ENCODE data around the gene DIPK1A. TPM values are rescaled to one million over a fixed set of nuclear protein-coding genes. Genes with fewer than 3 reads are reported as not detected.
A peak's percentile ranks its signal among the peaks of the same experiment; 100 is the strongest.

The DIPK1A gene
- total RNA-seq: 10 to 100 TPM; 14.5 to 15.8 TPM
- 10 to 100 TPM; 24.0 to 29.1 TPM for polyA plus RNA-seq

DNA sequence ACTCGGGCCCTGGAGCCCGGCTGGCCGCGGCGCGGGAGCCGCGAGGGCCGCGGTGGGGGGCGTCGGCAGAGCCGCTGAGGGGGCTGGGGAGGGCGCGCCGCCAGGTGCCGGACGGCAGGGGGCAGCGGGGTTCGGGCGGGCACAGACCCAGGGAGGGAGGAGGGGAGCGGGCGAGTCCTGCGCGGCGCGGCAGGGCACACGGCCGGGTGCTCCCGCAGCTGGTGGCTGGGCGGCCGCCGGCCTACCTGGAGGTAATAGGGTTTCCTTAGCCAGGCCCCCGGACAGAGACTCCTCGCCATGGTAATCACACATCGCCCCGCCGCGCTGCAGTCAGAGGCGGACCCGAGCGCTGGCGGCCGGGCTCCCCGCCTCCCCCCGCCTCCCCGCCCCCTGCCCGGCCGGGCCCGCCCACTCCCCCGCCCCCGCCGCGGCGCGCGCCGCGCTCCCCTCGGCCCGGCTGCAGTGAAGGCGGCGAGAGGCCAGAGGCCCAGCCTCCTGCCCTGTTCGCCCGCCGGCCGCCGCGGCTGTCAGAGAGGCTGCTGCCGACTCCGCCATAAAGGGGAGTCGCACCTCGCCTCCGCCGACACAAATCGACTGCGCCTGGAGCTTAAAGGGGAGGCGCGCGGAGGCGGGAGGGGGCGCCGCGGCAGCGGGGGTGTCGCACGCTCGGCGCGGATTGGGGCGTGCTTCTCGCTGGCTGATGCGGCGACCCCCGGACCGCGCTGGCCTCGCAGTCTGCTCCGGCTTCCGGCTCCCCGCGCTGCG lies at the start of gene DIPK1A:
Gene DIPK1A, minus strand, starts transcription at position 332 of the 765 bp plus-strand sequence. Its CDS starts 33 bp downstream, at position 299.
- H3K27me3 Mint-ChIP-seq: no peaks in the 10 kb centered on the region
- Histone ChIP-seq H3K4me3 (ENCODE audit: low read length in 2 of 2) (peak within 1 kb of the TSS; percentile 48 to 87), H3K4me1 (ENCODE audit: insufficient read depth, low read length) (peaks cover 76% of the 10 kb centered on the region), H3K36me3 (ENCODE audit: insufficient read depth, low read length) (no peaks in the 10 kb centered on the region), H3K9me3 (ENCODE audit: control insufficient read depth in 1 of 2, low read length in 2 of 2) (no peaks in the 10 kb centered on the region), H3K27me3 (ENCODE audit: insufficient read depth, low read length) (no peaks in the 10 kb centered on the region), H3K27ac (ENCODE audit: low read depth, low read length) (peak within 1 kb of the TSS; percentile 98)
- peak; percentile 77 to 81 (median 80) for DNase-seq
- ChIA-PET POLR2A (ENCODE audit: partially characterized antibody) (interaction anchor here (0.7 to 11.5 kb wide), 36 partner anchors 10 to 885 kb away, joined by 3 to 244 read pairs (median 7); partner anchors contain the start of genes DR1, MTF2, RPL5 and TMED5), CTCF (ENCODE audit: partially characterized antibody) (interaction anchor here (1.1 to 12.3 kb wide), 18 partner anchors 10 to 129 kb away, joined by 3 to 263 read pairs (median 14); partner anchors contain the start of gene RPL5)
- peaks cover 0 to 2% (median 0%) of the 10 kb centered on the region in 8 donors for H3K9me3 Mint-ChIP-seq
- peak within 1 kb of the TSS; percentile 89 to 98 (median 92) for H3K4me3 Mint-ChIP-seq
- peaks cover 0 to 11% of the 10 kb centered on the region in 2 donors for H3K36me3 Mint-ChIP-seq
- peak within 1 kb of the TSS; percentile 97 to 99 (median 99) for H3K27ac Mint-ChIP-seq
- peaks cover 30 to 38% (median 34%) of the 10 kb centered on the region in 4 donors for H3K4me1 Mint-ChIP-seq
- intact Hi-C loops (cut with micrococcal nuclease): loop anchor here (1.0 to 10.0 kb wide), 8 partner anchors 20 to 1939 kb away; partner anchors contain the start of genes CCDC18, DR1, GFI1 and MTF2

DNA sequence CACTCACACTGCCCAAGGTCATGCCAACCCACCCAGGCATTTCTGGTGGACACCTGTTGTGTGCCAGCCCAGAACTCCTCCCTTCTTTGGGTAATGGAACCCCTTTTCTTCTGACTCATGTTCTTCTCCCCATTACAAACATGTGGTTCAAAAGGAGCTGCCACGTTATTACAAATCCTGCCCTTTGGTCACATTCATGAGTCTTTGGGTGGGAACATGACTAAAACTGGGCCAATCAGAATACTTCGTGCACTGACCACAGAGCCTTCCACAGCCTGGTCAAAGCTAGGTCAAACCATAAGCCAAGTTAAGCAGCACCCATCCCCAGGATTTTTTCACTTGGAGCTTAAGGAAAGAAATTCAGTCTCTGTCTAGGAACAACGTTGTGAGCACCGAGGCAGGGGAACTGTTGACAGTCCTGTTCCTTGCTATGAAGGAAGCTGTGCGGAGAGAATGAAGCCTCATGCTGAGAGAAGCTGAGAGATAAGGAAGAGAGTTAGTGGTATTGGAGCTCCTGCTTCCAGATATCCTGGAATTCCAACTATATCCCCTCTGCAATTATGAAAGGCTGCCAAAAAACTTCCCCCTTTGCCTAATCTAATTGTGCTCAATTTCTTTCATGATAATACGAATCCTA lies 46.8 kb upstream of the DIPK1A start:
- POLR2A ChIA-PET (ENCODE audit: partially characterized antibody): no interaction called here
- no peak overlapping the region for H3K27ac ChIP-seq (ENCODE audit: low read depth, low read length)
- Mint-ChIP-seq H3K27me3 (peaks cover 9 to 10% of the 10 kb centered on the region in 2 donors), H3K4me3 (no peak overlapping the region), H3K27ac (no peak overlapping the region), H3K4me1 (peaks cover 0 to 3% (median 0%) of the 10 kb centered on the region in 4 donors), H3K9me3 (peaks cover 0 to 2% (median 0%) of the 10 kb centered on the region in 8 donors), H3K36me3 (no peaks in the 10 kb centered on the region)
- intact Hi-C loops (cut with micrococcal nuclease): no loop called here
- DNase-seq: no peak
- H3K4me1 ChIP-seq (ENCODE audit: insufficient read depth, low read length): no peaks in the 10 kb centered on the region
- no peaks in the 10 kb centered on the region for H3K36me3 ChIP-seq (ENCODE audit: insufficient read depth, low read length)
- no peak overlapping the region for H3K4me3 ChIP-seq (ENCODE audit: low read length in 2 of 2)
- CTCF ChIA-PET (ENCODE audit: partially characterized antibody): interaction anchor here (1.0 to 2.3 kb wide), 5 partner anchors 10 to 54 kb away, joined by 3 to 9 read pairs (median 3); no protein-coding TSS in a partner anchor
- no peaks in the 10 kb centered on the region for H3K9me3 ChIP-seq (ENCODE audit: control insufficient read depth in 1 of 2, low read length in 2 of 2)
- H3K27me3 ChIP-seq (ENCODE audit: insufficient read depth, low read length): no peaks in the 10 kb centered on the region

DNA sequence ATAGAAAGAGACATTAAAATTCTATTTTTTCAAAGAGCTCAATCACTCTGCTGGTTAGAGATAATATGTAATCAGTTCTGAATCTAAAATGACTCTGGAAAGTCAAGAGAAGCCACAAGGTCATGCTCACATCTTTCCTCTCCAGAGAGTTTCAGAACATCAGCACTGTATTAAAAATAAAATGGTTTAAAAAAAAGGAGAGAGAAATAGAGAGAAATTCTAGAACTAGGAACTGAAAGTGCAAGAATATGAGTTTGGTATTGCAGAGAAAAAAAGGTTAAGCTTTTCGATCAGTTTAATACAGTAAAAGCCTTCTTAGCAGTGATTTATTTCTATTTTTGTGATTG lies 44.0 kb upstream of the DIPK1A start:
- Histone ChIP-seq H3K9me3 (ENCODE audit: control insufficient read depth in 1 of 2, low read length in 2 of 2) (no peaks in the 10 kb centered on the region), H3K4me1 (ENCODE audit: insufficient read depth, low read length) (no peaks in the 10 kb centered on the region), H3K36me3 (ENCODE audit: insufficient read depth, low read length) (no peaks in the 10 kb centered on the region), H3K4me3 (ENCODE audit: low read length in 2 of 2) (no peak overlapping the region), H3K27ac (ENCODE audit: low read depth, low read length) (no peak overlapping the region), H3K27me3 (ENCODE audit: insufficient read depth, low read length) (no peaks in the 10 kb centered on the region)
- Mint-ChIP-seq H3K27ac (no peak overlapping the region), H3K4me1 (peaks cover 0 to 3% (median 0%) of the 10 kb centered on the region in 4 donors), H3K27me3 (peaks cover 10 to 11% of the 10 kb centered on the region in 2 donors), H3K36me3 (no peaks in the 10 kb centered on the region), H3K4me3 (no peak overlapping the region), H3K9me3 (peaks cover 0 to under 1% (median 0%) of the 10 kb centered on the region in 8 donors)
- intact Hi-C loops (cut with micrococcal nuclease): no loop called here
- ChIA-PET POLR2A (ENCODE audit: partially characterized antibody) (no interaction called here), CTCF (ENCODE audit: partially characterized antibody) (interaction anchor here (0.7 to 3.9 kb wide), 3 partner anchors 11 to 45 kb away, joined by 3 to 21 read pairs (median 5); no protein-coding TSS in a partner anchor)
- no peak for DNase-seq

DNA sequence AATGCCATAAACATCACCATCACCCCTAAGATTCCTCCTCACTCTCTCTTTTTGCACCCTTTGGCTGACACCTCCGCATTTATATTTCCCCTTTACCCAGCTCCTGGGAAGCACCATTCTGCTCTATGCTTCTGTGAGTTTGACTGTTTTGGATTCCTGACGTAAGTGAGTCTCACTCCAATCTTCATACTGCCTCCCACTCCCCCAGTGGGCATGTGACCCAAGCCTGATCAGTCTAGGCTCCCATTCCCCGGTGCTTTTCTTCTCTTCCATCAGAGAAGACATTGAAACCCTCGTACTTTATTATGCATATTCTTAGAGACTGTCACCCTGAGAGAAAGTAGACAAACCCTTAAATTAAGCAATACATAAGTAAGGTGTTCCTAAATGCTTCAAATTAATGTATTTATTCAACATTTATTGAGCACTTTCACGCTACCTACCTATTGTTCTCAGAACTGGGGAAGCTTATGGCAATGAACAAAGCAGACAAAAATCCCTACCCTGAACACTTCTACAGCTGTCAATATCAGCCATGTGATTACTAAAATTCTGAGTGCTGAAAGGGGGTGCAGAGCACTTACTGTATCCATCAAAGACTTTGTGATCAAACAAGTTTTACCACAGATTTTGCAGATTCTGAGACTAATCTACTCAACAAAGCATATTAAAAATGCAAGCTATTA lies 43.4 kb upstream of the DIPK1A start:
- no peaks in the 10 kb centered on the region for H3K9me3 ChIP-seq (ENCODE audit: control insufficient read depth in 1 of 2, low read length in 2 of 2)
- no peaks in the 10 kb centered on the region for H3K36me3 ChIP-seq (ENCODE audit: insufficient read depth, low read length)
- no peaks in the 10 kb centered on the region for H3K4me1 ChIP-seq (ENCODE audit: insufficient read depth, low read length)
- no peak for DNase-seq
- Mint-ChIP-seq H3K4me1 (peaks cover 0 to 3% (median 0%) of the 10 kb centered on the region in 4 donors), H3K4me3 (no peak overlapping the region), H3K27ac (no peak overlapping the region), H3K36me3 (no peaks in the 10 kb centered on the region), H3K9me3 (no peaks in the 10 kb centered on the region), H3K27me3 (peaks cover 10 to 11% of the 10 kb centered on the region in 2 donors)
- CTCF ChIA-PET (ENCODE audit: partially characterized antibody): interaction anchor here (0.7 to 3.9 kb wide), 5 partner anchors 9 to 45 kb away, joined by 3 to 21 read pairs (median 4); no protein-coding TSS in a partner anchor
- no peak overlapping the region for H3K4me3 ChIP-seq (ENCODE audit: low read length in 2 of 2)
- intact Hi-C loops (cut with micrococcal nuclease): no loop called here
- H3K27ac ChIP-seq (ENCODE audit: low read depth, low read length): no peak overlapping the region
- no peaks in the 10 kb centered on the region for H3K27me3 ChIP-seq (ENCODE audit: insufficient read depth, low read length)
- POLR2A ChIA-PET (ENCODE audit: partially characterized antibody): no interaction called here

DNA sequence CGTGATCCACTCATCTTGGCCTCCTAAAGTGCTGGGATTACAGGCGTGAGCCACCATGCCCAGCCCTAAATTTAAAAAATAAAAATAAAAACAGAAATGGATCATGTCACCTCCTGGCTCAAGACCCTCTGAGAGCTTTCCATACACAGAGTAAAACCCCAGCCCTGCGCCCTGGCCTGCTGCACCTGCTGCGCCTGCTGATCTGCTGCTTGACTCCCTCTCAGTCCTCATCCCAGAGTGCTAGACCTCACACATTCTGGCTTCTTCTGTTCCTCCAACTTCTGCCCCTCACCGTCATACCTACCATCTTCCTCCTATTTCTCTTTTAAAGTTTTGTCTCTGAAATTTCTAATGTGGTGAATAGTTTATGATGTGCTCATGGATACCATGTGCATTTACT lies 42.7 kb upstream of the DIPK1A start:
- Mint-ChIP-seq H3K4me1 (peaks cover 0 to 3% (median 0%) of the 10 kb centered on the region in 4 donors), H3K36me3 (no peaks in the 10 kb centered on the region), H3K4me3 (no peak overlapping the region), H3K9me3 (no peaks in the 10 kb centered on the region), H3K27me3 (peaks cover 10 to 11% of the 10 kb centered on the region in 2 donors), H3K27ac (no peak overlapping the region)
- Histone ChIP-seq H3K9me3 (ENCODE audit: control insufficient read depth in 1 of 2, low read length in 2 of 2) (no peaks in the 10 kb centered on the region), H3K27ac (ENCODE audit: low read depth, low read length) (no peak overlapping the region), H3K27me3 (ENCODE audit: insufficient read depth, low read length) (no peaks in the 10 kb centered on the region), H3K36me3 (ENCODE audit: insufficient read depth, low read length) (no peaks in the 10 kb centered on the region), H3K4me1 (ENCODE audit: insufficient read depth, low read length) (no peaks in the 10 kb centered on the region), H3K4me3 (ENCODE audit: low read length in 2 of 2) (no peak overlapping the region)
- DNase-seq: no peak
- intact Hi-C loops (cut with micrococcal nuclease): no loop called here
- ChIA-PET POLR2A (ENCODE audit: partially characterized antibody) (no interaction called here), CTCF (ENCODE audit: partially characterized antibody) (interaction anchor here (0.8 to 3.9 kb wide), 7 partner anchors 9 to 164 kb away, joined by 3 to 21 read pairs (median 4); no protein-coding TSS in a partner anchor)

DNA sequence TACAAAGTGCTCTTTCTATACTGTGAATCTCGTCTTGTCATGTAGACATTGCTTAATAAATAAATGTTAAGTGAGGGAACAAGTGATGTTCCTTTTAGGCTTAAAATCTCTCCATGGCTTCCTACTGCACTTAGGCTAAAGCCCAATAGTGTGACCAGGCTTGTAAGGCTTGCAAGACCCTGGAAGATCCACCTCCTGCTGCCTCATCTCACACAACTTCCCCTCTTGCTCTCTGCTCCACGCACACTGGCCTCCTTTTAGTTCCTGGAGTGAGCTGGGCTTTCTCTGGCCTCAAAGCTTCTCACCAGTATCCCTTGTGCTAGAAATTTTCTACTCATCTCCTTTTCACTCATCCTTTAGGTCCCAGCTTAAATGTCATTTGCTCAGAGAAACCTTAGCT lies 41.5 kb upstream of the DIPK1A start:
- no peak for DNase-seq
- no peak overlapping the region for H3K27ac ChIP-seq (ENCODE audit: low read depth, low read length)
- no peaks in the 10 kb centered on the region for H3K9me3 ChIP-seq (ENCODE audit: control insufficient read depth in 1 of 2, low read length in 2 of 2)
- H3K36me3 ChIP-seq (ENCODE audit: insufficient read depth, low read length): no peaks in the 10 kb centered on the region
- Mint-ChIP-seq H3K4me3 (no peak overlapping the region), H3K36me3 (no peaks in the 10 kb centered on the region), H3K27me3 (peaks cover 4 to 9% of the 10 kb centered on the region in 2 donors), H3K27ac (peak overlapping the region in 1 of 7 donors; percentile 17), H3K4me1 (peaks cover 0 to 3% (median 0%) of the 10 kb centered on the region in 4 donors), H3K9me3 (no peaks in the 10 kb centered on the region)
- POLR2A ChIA-PET (ENCODE audit: partially characterized antibody): no interaction called here
- no peaks in the 10 kb centered on the region for H3K27me3 ChIP-seq (ENCODE audit: insufficient read depth, low read length)
- intact Hi-C loops (cut with micrococcal nuclease): no loop called here
- H3K4me1 ChIP-seq (ENCODE audit: insufficient read depth, low read length): no peaks in the 10 kb centered on the region
- no peak overlapping the region for H3K4me3 ChIP-seq (ENCODE audit: low read length in 2 of 2)
- CTCF ChIA-PET (ENCODE audit: partially characterized antibody): interaction anchor here (1.2 to 3.9 kb wide), 4 partner anchors 9 to 143 kb away, joined by 4 to 21 read pairs (median 4); no protein-coding TSS in a partner anchor
